Effector CD8-positive, alpha-beta T cell (primary cell): ENCODE results near the gene CASK.

Experiments
- DNase-seq: peaks from one replicate; lab custom pipeline; 2025; lab: John Stamatoyannopoulos, UW

The CASK gene

DNA sequence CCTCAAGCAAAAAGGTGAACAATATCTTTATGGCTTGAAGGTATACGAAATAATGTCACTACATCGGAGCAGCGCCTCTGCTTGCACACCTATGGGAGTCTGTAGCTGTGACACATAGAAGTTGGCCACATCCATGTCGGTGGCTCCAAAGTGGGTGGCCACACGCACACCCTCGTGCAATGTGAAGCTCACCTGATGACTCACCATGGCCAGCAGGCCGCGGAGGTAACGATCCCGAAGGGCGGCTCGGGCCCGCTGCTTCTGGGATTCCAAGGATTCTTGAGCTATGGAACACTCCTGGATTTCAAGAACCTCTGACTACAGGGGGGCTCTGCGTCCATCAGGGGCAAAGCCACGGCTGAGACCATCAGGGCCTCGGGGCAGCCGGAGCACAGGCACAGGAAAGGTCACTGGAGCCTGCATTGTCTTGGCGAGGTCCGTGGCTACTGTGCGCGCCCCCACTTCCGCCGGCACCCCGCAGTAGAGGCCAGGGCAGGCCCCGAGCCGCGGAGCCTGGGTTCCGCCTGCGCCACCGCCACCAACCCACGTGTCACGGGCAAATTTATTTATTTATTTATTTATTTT is 451.0 kb downstream of the CASK start:
- DNase-seq = no peak

- no peak for DNase-seq
These were observed 451.6 kb downstream of the CASK start for GRCh38 chrX:41471786-41472185.

DNA sequence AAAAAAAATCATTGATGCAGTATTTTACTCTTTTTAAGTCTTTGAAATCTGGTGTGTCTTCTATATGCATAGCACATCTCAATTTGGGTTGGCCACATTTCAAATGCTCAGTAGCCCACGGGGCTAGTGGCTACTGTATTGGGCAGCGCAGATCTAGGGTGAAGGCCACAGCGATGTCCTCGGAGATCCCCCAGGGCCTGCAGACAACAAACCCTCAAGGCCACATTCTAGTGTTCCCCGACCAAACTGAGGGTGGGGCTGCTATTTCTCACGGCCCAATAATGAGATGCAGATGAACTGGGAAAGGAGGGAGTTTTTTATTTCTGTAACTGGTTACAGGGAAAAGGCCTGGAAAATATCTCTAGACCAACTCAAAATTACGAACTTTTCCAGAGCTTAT is 452.6 kb downstream of the CASK start:
- no peak for DNase-seq

GRCh38 chrX:41468647-41469323 is 454.6 kb downstream of the CASK start:
- DNase-seq = no peak
